H9 (cell line): ENCODE data around the gene GEN1. TPM values are rescaled to one million over a fixed set of nuclear protein-coding genes. Genes with fewer than 3 reads are reported as not detected.

Experiments used
- DNase-seq: peaks from one replicate; pipeline ENCODE4 v3.0.0-alpha.2; 2017
- H2AFZ ChIP-seq: one replicate; pipeline ENCODE4 v1.6.1; 2013; ENCODE audit warnings: mild to moderate bottlenecking, low read length, control low read depth, moderate library complexity
- H2AK5ac ChIP-seq: 2 replicates; pipeline ENCODE4 v1.6.1; 2013; ENCODE audit warnings: low read length, control low read depth, mixed read lengths; ENCODE audit not compliant: insufficient read length
- H2BK120ac ChIP-seq: one replicate; pipeline ENCODE4 v1.6.1; 2013; ENCODE audit warnings: low read depth, mild to moderate bottlenecking, low read length, control low read depth, inconsistent platforms; ENCODE audit not compliant: poor library complexity, severe bottlenecking
- H2BK12ac ChIP-seq: 2 replicates; pipeline ENCODE4 v1.6.1; 2013; ENCODE audit warnings: low read length, control low read depth, mixed read lengths, low read depth; ENCODE audit not compliant: insufficient read length
- H2BK15ac ChIP-seq: 2 replicates; pipeline ENCODE4 v1.6.1; 2013; ENCODE audit warnings: low read depth, low read length, control low read depth
- H2BK20ac ChIP-seq: one replicate; pipeline ENCODE4 v1.6.1; 2013; ENCODE audit warnings: low read depth, mild to moderate bottlenecking, low read length, control low read depth, inconsistent platforms; ENCODE audit not compliant: poor library complexity, severe bottlenecking
- H2BK5ac ChIP-seq: 2 replicates; pipeline ENCODE4 v1.6.1; 2013; ENCODE audit warnings: low read length, control low read depth, mixed read lengths; ENCODE audit not compliant: insufficient read length
- H3K14ac ChIP-seq: 2 replicates; pipeline ENCODE4 v1.6.1; 2013; ENCODE audit warnings: low read length, control low read depth; ENCODE audit not compliant: insufficient read depth
- H3K18ac ChIP-seq: 2 replicates; pipeline ENCODE4 v1.6.1; 2013; ENCODE audit warnings: low read depth, mild to moderate bottlenecking, mixed read lengths, low read length, control low read depth; ENCODE audit not compliant: insufficient read length
- H3K23ac ChIP-seq: 2 replicates; pipeline ENCODE4 v1.6.1; 2013; ENCODE audit warnings: low read length, control low read depth, mixed read lengths, low read depth; ENCODE audit not compliant: insufficient read length
- H3K23me2 ChIP-seq: 2 replicates; pipeline ENCODE4 v1.6.1; 2013; ENCODE audit warnings: low read depth, mild to moderate bottlenecking, mixed read lengths, low read length, control low read depth; ENCODE audit not compliant: insufficient read length, poor library complexity, severe bottlenecking
- H3K27ac ChIP-seq: 2 replicates; pipeline ENCODE4 v1.5.1; 2013; ENCODE audit warnings: low read length, control low read depth, mixed read lengths, low read depth; ENCODE audit not compliant: insufficient read length
- H3K27me3 ChIP-seq: 2 replicates; pipeline ENCODE4 v1.6.1; 2013; ENCODE audit warnings: low read length, control low read depth, inconsistent platforms; ENCODE audit not compliant: insufficient read depth
- H3K4ac ChIP-seq: 2 replicates; pipeline ENCODE4 v1.6.1; 2013; ENCODE audit warnings: low read depth, mild to moderate bottlenecking, control low read depth, inconsistent platforms, low read length, moderate library complexity
- H3K4me1 ChIP-seq: 2 replicates; pipeline ENCODE4 v1.6.1; 2013; ENCODE audit warnings: low read length, control low read depth, inconsistent platforms; ENCODE audit not compliant: insufficient read depth
- H3K4me2 ChIP-seq: 2 replicates; pipeline ENCODE4 v1.6.1; 2013; ENCODE audit warnings: low read length, control low read depth, mixed read lengths; ENCODE audit not compliant: insufficient read length, insufficient read depth
- H3K56ac ChIP-seq: 2 replicates; pipeline ENCODE4 v1.6.1; 2013; ENCODE audit warnings: low read depth, mild to moderate bottlenecking, mixed read lengths, low read length, control low read depth; ENCODE audit not compliant: insufficient read length
- H3K79me1 ChIP-seq: 2 replicates; pipeline ENCODE4 v1.6.1; 2013; ENCODE audit warnings: low read depth, mild to moderate bottlenecking, moderate library complexity, low read length, control low read depth, inconsistent platforms; ENCODE audit not compliant: insufficient read depth, poor library complexity, severe bottlenecking
- H3K79me2 ChIP-seq: 2 replicates; pipeline ENCODE4 v1.6.1; 2013; ENCODE audit warnings: low read length, control low read depth, inconsistent platforms; ENCODE audit not compliant: insufficient read depth
- H3K9ac ChIP-seq: 2 replicates; pipeline ENCODE4 v1.6.1; 2013; ENCODE audit warnings: low read length, control low read depth, mixed read lengths; ENCODE audit not compliant: insufficient read length; ENCODE audit errors: extremely low read depth
- H3K9me3 ChIP-seq: one replicate; pipeline ENCODE4 v1.6.1; 2013; ENCODE audit warnings: low read depth, low read length, inconsistent platforms; ENCODE audit not compliant: control insufficient read depth
- H3T11ph ChIP-seq: one replicate; pipeline ENCODE4 v1.6.1; 2013; ENCODE audit warnings: mild to moderate bottlenecking, low read length, control low read depth, inconsistent platforms
- H4K20me1 ChIP-seq: one replicate; pipeline ENCODE4 v1.6.1; 2013; ENCODE audit not compliant: control insufficient read depth, insufficient read length, insufficient read depth
- H4K5ac ChIP-seq: 2 replicates; pipeline ENCODE4 v1.6.1; 2013; ENCODE audit warnings: low read depth, mild to moderate bottlenecking, mixed read lengths, low read length, control low read depth; ENCODE audit not compliant: insufficient read length
- H4K8ac ChIP-seq: replicated peaks from 2 replicates; pipeline ENCODE4 v1.6.1; 2013; ENCODE audit warnings: low read length, control low read depth, mixed read lengths, low read depth; ENCODE audit not compliant: insufficient read length
- H4K91ac ChIP-seq: 2 replicates; pipeline ENCODE4 v1.6.1; 2013; ENCODE audit warnings: low read depth, mild to moderate bottlenecking, moderate library complexity, mixed read lengths, low read length, control low read depth; ENCODE audit not compliant: insufficient read length
- H3K27ac Mint-ChIP-seq, 3 experiments: 2 replicates in 2 of 3; 3 replicates in 1 of 3; pipeline ENCODE4 v1.8.0; 2020 to 2021; ENCODE audit warnings: mixed read lengths in 3 of 3, mild to moderate bottlenecking in 1 of 3, moderate library complexity in 1 of 3
- H3K27me3 Mint-ChIP-seq: 2 replicates; pipeline ENCODE4 v1.8.0; 2021; ENCODE audit warnings: low read depth, mild to moderate bottlenecking, moderate library complexity, mixed read lengths
- H3K36me3 Mint-ChIP-seq, 3 experiments: 2 replicates in 2 of 3; 3 replicates in 1 of 3; pipeline ENCODE4 v1.8.0; 2020 to 2021; ENCODE audit warnings: low read depth in 3 of 3, mixed read lengths in 3 of 3; ENCODE audit not compliant: insufficient read depth in 1 of 3
- H3K4me1 Mint-ChIP-seq, 2 experiments: 2 replicates each; pipeline ENCODE4 v1.8.0; 2020; ENCODE audit warnings: mixed read lengths in 2 of 2
- H3K4me3 Mint-ChIP-seq, 2 experiments: 2 replicates in 1 of 2; 3 replicates in 1 of 2; pipeline ENCODE4 v1.8.0; 2020 to 2021; ENCODE audit warnings: mild to moderate bottlenecking in 2 of 2, mixed read lengths in 2 of 2, moderate library complexity in 1 of 2
- H3K9me3 Mint-ChIP-seq, 2 experiments: 2 replicates in 1 of 2; 3 replicates in 1 of 2; pipeline ENCODE4 v1.8.0; 2020; ENCODE audit warnings: mild to moderate bottlenecking in 2 of 2, mixed read lengths in 2 of 2, moderate library complexity in 1 of 2
- WGBS: extraction: QIAGEN DNeasy Blood & Tissue Kit; methylation state at CpG from one replicate; pipeline ENCODE4 v1.1.7; 2013; ENCODE audit warnings: missing lambda C conversion rate, low lambda C conversion rate, mixed read lengths; ENCODE audit not compliant: insufficient read length; ENCODE audit errors: extremely low coverage; 5-methylcytosine and 5-hydroxymethylcytosine counted together
- total RNA-seq: library from RNA; stranded (reverse); gene quantifications from 2 replicates; pipeline ENCODE4 v1.2.1, GENCODE V29; 2021
- TF ChIP-seq, protein P1 (sequence below): fragments of 200-600 bp; sonication (generic); conservative IDR thresholded peaks from 3 replicates; pipeline ENCODE4 v1.8.0; 2021; ENCODE audit warnings: antibody characterized with exemption, mild to moderate bottlenecking

The GEN1 gene
- total RNA-seq, 1 experiment from 2014 or later: 28.1 TPM

DNA sequence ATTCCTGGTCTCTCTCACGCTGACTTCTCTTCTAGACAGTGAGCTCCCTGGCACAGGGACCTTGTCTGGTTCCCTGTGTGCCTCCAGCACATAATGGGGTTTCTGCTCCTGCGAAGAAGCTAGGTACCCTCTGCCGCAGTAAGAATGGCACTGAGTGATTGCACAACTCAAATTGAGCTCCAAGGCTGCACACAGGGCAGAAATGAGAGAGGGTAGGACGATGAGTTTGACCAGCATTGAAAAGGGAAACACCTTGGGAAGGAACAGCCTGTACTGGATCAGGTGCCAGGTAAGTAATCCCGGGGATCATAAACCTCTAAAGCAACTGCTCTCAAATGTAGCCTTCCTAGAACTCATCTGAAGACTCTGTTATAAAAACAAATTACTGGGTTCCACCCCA, 41.4 kb downstream of the GEN1 start:
- no peaks in the 10 kb centered on the region for H3K79me1 ChIP-seq
- H3K4me3 Mint-ChIP-seq: no peak overlapping the region
- no peak overlapping the region for H2BK15ac ChIP-seq
- no peaks in the 10 kb centered on the region for H3K36me3 Mint-ChIP-seq
- no peaks in the 10 kb centered on the region for H3K27me3 ChIP-seq
- no peak overlapping the region for H3K4ac ChIP-seq
- no peak overlapping the region for H3K27ac Mint-ChIP-seq
- no peaks in the 10 kb centered on the region for H3K9me3 Mint-ChIP-seq
- no peak overlapping the region for H3K27ac ChIP-seq
- H2BK12ac ChIP-seq: no peak overlapping the region
- no peaks in the 10 kb centered on the region for H3K79me2 ChIP-seq
- H3K14ac ChIP-seq: no peak overlapping the region
- no peak overlapping the region for H3K9ac ChIP-seq
- no peak overlapping the region for H3K4me2 ChIP-seq
- no peak overlapping the region for H3T11ph ChIP-seq
- no peak overlapping the region for H3K18ac ChIP-seq
- no peak overlapping the region for H3K56ac ChIP-seq
- H4K5ac ChIP-seq: no peak overlapping the region
- no peaks in the 10 kb centered on the region for H3K23me2 ChIP-seq
- no peak overlapping the region for H2AFZ ChIP-seq
- no peak overlapping the region for H2BK20ac ChIP-seq
- no peak for DNase-seq
- no CpG with 5 or more reads among the region's 5 CpGs for WGBS
- no peak overlapping the region for H2AK5ac ChIP-seq
- H4K20me1 ChIP-seq: no peaks in the 10 kb centered on the region
- peaks cover 13% of the 10 kb centered on the region for H3K27me3 Mint-ChIP-seq
- H3K4me1 ChIP-seq: no peaks in the 10 kb centered on the region
- H2BK5ac ChIP-seq: no peak overlapping the region
- no peak overlapping the region for H3K23ac ChIP-seq
- H3K4me1 Mint-ChIP-seq: peaks cover 2 to 8% of the 10 kb centered on the region in 2 experiments; a peak in 3 of 4 replicates
- no peak overlapping the region for H4K8ac ChIP-seq
- no peaks in the 10 kb centered on the region for H3K9me3 ChIP-seq
- TF ChIP-seq, protein P1, sequence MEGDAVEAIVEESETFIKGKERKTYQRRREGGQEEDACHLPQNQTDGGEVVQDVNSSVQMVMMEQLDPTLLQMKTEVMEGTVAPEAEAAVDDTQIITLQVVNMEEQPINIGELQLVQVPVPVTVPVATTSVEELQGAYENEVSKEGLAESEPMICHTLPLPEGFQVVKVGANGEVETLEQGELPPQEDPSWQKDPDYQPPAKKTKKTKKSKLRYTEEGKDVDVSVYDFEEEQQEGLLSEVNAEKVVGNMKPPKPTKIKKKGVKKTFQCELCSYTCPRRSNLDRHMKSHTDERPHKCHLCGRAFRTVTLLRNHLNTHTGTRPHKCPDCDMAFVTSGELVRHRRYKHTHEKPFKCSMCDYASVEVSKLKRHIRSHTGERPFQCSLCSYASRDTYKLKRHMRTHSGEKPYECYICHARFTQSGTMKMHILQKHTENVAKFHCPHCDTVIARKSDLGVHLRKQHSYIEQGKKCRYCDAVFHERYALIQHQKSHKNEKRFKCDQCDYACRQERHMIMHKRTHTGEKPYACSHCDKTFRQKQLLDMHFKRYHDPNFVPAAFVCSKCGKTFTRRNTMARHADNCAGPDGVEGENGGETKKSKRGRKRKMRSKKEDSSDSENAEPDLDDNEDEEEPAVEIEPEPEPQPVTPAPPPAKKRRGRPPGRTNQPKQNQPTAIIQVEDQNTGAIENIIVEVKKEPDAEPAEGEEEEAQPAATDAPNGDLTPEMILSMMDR: no peak
- no peak overlapping the region for H4K91ac ChIP-seq
- H2BK120ac ChIP-seq: no peak overlapping the region
